Thymus (tissue), 11 donors: ENCODE measurements around the gene ACVR1B. TPM values are rescaled to one million over a fixed set of nuclear protein-coding genes. Genes with fewer than 3 reads are reported as not detected.

Source experiments
- DNase-seq, 9 donors: peaks; one replicate each; pipeline ENCODE4 v3.0.0-alpha.2; 2013; ENCODE audit warnings: low spot score in 9 of 9, low read depth in 6 of 9, missing footprints in 1 of 9
- H3K27ac ChIP-seq, 2 donors: one replicate each; pipeline ENCODE4 v1.5.1; 2013; ENCODE audit warnings: control low read depth in 1 of 2, low read depth in 1 of 2, low read length in 1 of 2, mild to moderate bottlenecking in 1 of 2, moderate library complexity in 1 of 2
- H3K27me3 ChIP-seq, 2 donors: one replicate each; pipeline ENCODE4 v1.5.1; 2013; ENCODE audit warnings: low read length in 1 of 2; ENCODE audit not compliant: control insufficient read depth in 2 of 2, insufficient read depth in 1 of 2
- H3K36me3 ChIP-seq, 2 donors: one replicate each; pipeline ENCODE4 v1.5.1; 2013; ENCODE audit warnings: low read length in 1 of 2, mild to moderate bottlenecking in 1 of 2, moderate library complexity in 1 of 2; ENCODE audit not compliant: control insufficient read depth in 2 of 2, insufficient read depth in 2 of 2
- H3K4me1 ChIP-seq, 2 donors: one replicate each; pipeline ENCODE4 v1.5.1; 2013; ENCODE audit warnings: low read length in 2 of 2; ENCODE audit not compliant: control insufficient read depth in 2 of 2, insufficient read depth in 2 of 2
- H3K4me3 ChIP-seq, 2 donors: one replicate each; pipeline ENCODE4 v1.5.1; 2013; ENCODE audit warnings: low read length in 2 of 2, control low read depth in 1 of 2, mild to moderate bottlenecking in 1 of 2
- H3K9me3 ChIP-seq, 2 donors: one replicate each; pipeline ENCODE4 v1.5.1; 2013; ENCODE audit warnings: low read length in 1 of 2, mild to moderate bottlenecking in 1 of 2; ENCODE audit not compliant: control insufficient read depth in 2 of 2, insufficient read depth in 1 of 2
- WGBS: extraction: QIAGEN DNeasy Blood & Tissue Kit; methylation state at CpG from one replicate; pipeline ENCODE4 v1.1.7; 2013; 5-methylcytosine and 5-hydroxymethylcytosine counted together
- polyA plus RNA-seq: library from polyadenylated mRNA; stranded (reverse); fragments of 200-250 nt; gene quantifications from one replicate; pipeline ENCODE4 v1.2.3, GENCODE V29; 2013
- total RNA-seq: library from RNA; stranded (reverse); fragments of 120-200 nt; gene quantifications from one replicate; pipeline ENCODE4 v1.2.4, GENCODE V29; 2013
- donor health status: healthy.

ACVR1B gene
- total and polyA plus RNA-seq, 2 donors, result 7.2 to 9.9 TPM

- Histone ChIP-seq H3K36me3 (peaks cover 0 to 18% of the 10 kb centered on the region in 2 donors), H3K4me1 (peaks cover 7 to 55% of the 10 kb centered on the region in 2 donors), H3K27me3 (peaks cover 15 to 38% of the 10 kb centered on the region in 2 donors), H3K9me3 (peaks cover 0 to 9% of the 10 kb centered on the region in 2 donors), H3K4me3 (no peak overlapping the region), H3K27ac (no peak overlapping the region)
- no peak for DNase-seq
- WGBS, result 93% methylated on average over 10 of the region's 10 CpGs
Observed at GRCh38 chr12:52009081-52009751, 57.7 kb downstream of the ACVR1B start.

- Histone ChIP-seq H3K4me3 (no peak overlapping the region), H3K9me3 (peaks cover 0 to 9% of the 10 kb centered on the region in 2 donors), H3K4me1 (peaks cover 5 to 48% of the 10 kb centered on the region in 2 donors), H3K27me3 (peaks cover 15 to 38% of the 10 kb centered on the region in 2 donors), H3K27ac (peak overlapping the region; percentile 2 to 51), H3K36me3 (peaks cover under 1 to 18% of the 10 kb centered on the region in 2 donors)
- WGBS, result 72% methylated on average over 11 of the region's 11 CpGs
- DNase-seq, result no peak
Observed at GRCh38 chr12:52010152-52010622, 58.7 kb downstream of the ACVR1B start.

- DNase-seq, result no peak
- peaks cover 9 to 48% of the 10 kb centered on the region in 2 donors for H3K4me1 ChIP-seq
- no peak overlapping the region for H3K4me3 ChIP-seq
- peaks cover 14 to 30% of the 10 kb centered on the region in 2 donors for H3K27me3 ChIP-seq
- peak overlapping the region; percentile 0 to 17 for H3K27ac ChIP-seq
- 95% methylated on average over 8 of the region's 8 CpGs for WGBS
- peaks cover 0 to 9% of the 10 kb centered on the region in 2 donors for H3K9me3 ChIP-seq
- peaks cover 4 to 18% of the 10 kb centered on the region in 2 donors for H3K36me3 ChIP-seq
Observed at GRCh38 chr12:52010692-52011601, 59.4 kb downstream of the ACVR1B start.

GRCh38 chr12:52011602-52012214 is 60.2 kb downstream of the ACVR1B start:
- H3K27ac ChIP-seq, result no peak overlapping the region
- peaks cover 6 to 49% of the 10 kb centered on the region in 2 donors for H3K4me1 ChIP-seq
- no peak for DNase-seq
- peaks cover 0 to 9% of the 10 kb centered on the region in 2 donors for H3K9me3 ChIP-seq
- no peak overlapping the region for H3K4me3 ChIP-seq
- H3K27me3 ChIP-seq, result peaks cover 9 to 24% of the 10 kb centered on the region in 2 donors
- peaks cover 4 to 18% of the 10 kb centered on the region in 2 donors for H3K36me3 ChIP-seq
- WGBS, result 98% methylated on average over 8 of the region's 8 CpGs

- Histone ChIP-seq H3K4me3 (no peak overlapping the region), H3K27ac (no peak overlapping the region), H3K27me3 (peaks cover 0 to 4% of the 10 kb centered on the region in 2 donors), H3K9me3 (peaks cover 0 to 9% of the 10 kb centered on the region in 2 donors), H3K4me1 (peaks cover 3 to 43% of the 10 kb centered on the region in 2 donors), H3K36me3 (peaks cover 4 to 18% of the 10 kb centered on the region in 2 donors)
- 91% methylated on average over 16 of the region's 16 CpGs for WGBS
- no peak for DNase-seq
Observed at GRCh38 chr12:52013626-52014310, 62.3 kb downstream of the ACVR1B start.

- peaks cover 4 to 18% of the 10 kb centered on the region in 2 donors for H3K36me3 ChIP-seq
- no peak overlapping the region for H3K4me3 ChIP-seq
- H3K27me3 ChIP-seq, result no peaks in the 10 kb centered on the region
- 95% methylated on average over 93 of the region's 93 CpGs for WGBS
- H3K4me1 ChIP-seq, result peaks cover 3 to 41% of the 10 kb centered on the region in 2 donors
- H3K27ac ChIP-seq, result peak overlapping the region; percentile 18 to 53
- no peak for DNase-seq
- H3K9me3 ChIP-seq, result peaks cover 0 to 9% of the 10 kb centered on the region in 2 donors
Observed at GRCh38 chr12:52014567-52015530, 63.4 kb downstream of the ACVR1B start.

GRCh38 chr12:52015532-52016041 is 64.1 kb downstream of the ACVR1B start:
- H3K27me3 ChIP-seq, result no peaks in the 10 kb centered on the region
- peak overlapping the region; percentile 18 to 53 for H3K27ac ChIP-seq
- peaks cover 0 to 4% of the 10 kb centered on the region in 2 donors for H3K9me3 ChIP-seq
- peak in 1 of 9 donors; percentile 56 for DNase-seq
- no peak overlapping the region for H3K4me3 ChIP-seq
- H3K4me1 ChIP-seq, result peaks cover 3 to 41% of the 10 kb centered on the region in 2 donors
- peaks cover 4 to 18% of the 10 kb centered on the region in 2 donors for H3K36me3 ChIP-seq
- 50% methylated on average over 10 of the region's 10 CpGs for WGBS
